Measurements from ENCODE around the gene C1QTNF9B.
A peak's percentile ranks its signal among the peaks of the same experiment; 100 is the strongest.
"Not testable (repeated sequence)": the region's sequence is repeated elsewhere in the genome, so short reads cannot be mapped to it uniquely, and the experiment has no call there.

Gene C1QTNF9B

DNA sequence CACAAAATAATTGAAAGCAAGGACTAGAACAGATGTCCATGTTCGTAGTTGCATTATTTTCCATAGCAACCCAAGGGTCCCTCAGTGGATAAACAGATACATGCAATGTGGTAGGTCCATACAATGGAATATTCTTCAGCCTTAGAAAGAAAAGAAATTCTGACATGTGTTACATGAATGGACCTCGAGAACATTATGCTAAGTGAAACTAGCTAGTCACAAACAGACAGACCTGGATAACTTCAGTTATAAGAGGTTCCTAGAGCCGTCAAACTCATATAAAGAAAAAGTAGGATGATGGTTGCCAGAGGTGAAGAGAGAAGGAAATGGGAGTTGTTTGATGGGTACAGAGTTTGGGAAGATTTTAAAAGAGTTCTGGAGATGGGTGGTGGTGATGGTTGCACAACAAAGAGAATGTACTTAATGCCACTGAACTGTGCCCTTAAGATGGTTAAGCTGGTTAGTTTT is at the start of gene C1QTNF9B:
TSS of gene C1QTNF9B (minus strand) at position 51 of the 468 bp plus-strand sequence.
- DNase-seq: not testable (repeated sequence)

DNA sequence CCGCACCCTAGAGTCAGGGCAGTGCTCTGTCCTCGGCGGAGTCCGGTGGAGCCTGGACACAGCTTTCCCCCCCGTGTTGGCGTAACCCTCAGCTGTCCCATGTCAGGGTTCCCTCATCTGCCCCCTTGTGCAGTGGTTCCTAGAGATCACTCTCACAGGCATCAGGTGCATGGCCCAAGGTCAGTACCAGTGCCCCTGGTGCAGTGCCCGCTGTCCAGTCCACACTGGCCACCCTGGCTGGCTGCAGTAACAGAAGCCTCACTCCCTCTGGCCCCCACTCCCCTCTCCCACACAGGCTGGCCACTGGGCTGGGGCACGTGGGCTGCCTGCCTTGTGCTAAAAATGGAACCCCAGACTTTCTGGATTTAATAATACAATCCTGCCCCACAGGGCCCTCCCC is 49.6 kb upstream of the C1QTNF9B start:
- no peak for DNase-seq

DNA sequence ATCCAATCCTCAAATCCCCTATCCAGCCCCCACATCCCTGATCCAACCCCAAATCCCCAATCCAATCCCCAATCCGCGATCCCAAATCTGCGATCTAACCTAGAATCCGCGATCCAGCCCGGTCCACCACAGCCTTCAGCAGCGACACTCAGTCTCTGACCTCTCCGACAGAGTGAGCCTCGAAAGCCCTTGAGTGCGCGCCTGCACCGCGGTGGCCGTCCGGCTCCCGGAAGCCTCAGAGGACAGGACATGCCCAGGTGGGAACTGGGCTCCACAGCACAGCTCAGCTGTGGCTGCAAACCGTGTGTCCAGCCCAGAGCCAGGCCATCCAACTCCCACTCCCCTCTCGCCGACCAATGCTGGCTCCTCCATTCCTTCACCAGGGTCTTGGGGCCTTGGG is 48.8 kb upstream of the C1QTNF9B start:
- no peak for DNase-seq

DNA sequence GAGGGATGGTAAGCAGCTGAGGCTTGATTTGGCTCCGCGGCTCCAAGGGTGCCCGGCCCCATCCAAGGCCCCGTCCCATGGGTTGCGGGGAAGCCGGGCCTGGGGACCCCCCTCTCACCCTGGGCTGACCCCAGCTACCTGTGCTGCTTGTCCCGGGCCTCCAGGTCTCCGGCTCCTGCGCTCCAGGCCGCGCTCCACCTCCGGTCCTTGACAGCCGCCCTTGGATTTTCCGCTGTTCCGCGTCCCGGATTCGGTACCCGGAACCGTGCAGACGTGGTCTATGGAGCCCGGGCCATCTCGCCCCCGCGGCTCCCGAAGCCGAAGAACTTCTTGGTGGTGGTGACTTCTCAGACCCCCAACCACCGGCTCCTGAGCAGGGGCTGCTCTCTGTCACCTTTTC is 48.3 kb upstream of the C1QTNF9B start:
- no peak for DNase-seq

DNA sequence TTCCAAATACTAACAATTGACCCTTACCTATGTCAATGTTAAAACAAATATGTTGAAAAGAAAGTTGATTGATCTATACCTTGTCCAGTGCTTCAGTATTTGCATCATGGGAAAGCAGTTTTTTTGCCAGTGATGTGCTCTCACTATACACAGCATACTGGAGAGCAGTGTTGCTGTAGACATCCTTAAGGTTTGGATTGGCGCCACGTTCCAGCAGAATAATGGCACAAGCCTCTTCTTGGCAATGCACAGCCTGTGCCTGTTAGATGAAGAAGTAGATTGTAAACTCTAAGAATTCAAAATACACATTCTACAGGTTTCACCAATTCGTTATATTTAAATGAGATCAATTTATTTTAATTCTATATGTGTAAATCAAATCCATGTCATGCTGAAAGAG is 43.9 kb upstream of the C1QTNF9B start:
- no peak for DNase-seq

DNA sequence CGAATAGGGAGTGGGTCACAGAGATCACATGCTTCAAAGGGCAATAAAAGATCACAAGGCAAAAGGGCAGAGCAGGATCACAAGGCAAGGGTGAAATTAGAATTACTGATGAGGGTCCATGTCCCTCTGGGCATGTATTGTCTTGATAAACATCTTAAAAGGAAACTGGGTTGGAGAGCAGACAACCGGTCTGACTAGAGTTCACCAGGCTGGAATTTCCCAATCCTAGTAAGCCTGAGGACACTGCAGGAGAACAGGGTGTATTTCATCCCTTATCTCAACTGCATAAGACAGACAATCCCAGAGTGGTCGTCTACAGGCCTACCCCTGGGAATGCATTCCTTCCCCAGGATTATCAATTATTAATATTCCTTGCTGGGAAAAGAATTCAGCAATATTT is 42.4 kb upstream of the C1QTNF9B start:
- DNase-seq: not testable (repeated sequence)

DNA sequence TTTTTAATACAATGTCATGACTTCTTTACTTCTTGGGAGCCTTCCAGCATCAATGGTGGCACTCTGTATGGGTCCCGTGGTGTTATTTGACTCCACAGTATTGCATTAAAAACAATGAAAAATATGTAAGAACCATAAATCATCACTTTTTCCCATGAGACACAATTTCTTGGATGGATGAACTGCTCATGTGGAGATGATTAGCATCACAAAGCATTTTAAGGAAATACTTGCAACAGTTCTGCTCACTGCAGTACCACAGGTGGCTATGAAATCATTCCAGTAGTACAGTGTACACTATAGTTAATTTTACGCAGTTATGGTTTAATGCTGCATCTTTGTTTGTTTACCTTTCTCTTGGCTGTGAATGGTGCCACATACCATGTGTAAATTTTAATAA is 37.2 kb upstream of the C1QTNF9B start:
- DNase-seq: no peak

DNA sequence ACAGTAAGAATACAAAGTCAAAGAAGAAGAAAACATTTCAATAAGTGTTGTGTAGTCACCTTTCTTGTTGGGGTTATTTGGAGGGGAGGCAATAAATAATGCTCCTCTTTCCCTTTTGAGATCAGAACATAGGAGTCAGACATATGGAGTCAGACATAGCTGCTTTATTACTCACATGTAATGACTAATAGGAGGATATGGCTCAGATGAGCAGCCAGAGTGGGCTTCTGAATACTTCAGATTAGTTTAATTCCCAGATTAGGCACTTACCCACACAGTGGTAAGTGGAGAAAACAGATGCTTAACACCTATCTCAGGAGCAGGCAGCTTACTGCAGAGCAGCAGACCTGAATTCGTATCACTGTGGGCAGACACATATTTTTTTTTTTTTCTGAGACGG is 31.7 kb upstream of the C1QTNF9B start:
- DNase-seq: peak; percentile 99

DNA sequence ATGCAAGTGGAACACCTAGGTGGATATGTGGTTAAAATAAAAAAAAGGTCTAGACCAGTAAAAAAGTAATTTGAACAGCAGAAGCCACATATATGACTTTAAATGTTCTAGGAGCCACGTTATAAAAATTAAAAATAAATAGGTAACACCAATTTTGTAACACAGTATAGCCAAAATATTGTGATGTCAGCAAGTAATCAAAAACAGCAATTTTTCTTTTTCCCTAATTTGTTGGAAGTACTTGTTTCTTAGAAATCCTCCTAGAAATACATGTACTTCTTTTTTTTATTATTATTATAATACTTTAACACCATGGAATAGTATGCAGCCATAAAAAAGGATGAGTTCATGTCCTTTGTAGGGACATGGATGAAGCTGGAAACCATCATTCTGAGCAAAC is 25.7 kb upstream of the C1QTNF9B start:
- no peak for DNase-seq

DNA sequence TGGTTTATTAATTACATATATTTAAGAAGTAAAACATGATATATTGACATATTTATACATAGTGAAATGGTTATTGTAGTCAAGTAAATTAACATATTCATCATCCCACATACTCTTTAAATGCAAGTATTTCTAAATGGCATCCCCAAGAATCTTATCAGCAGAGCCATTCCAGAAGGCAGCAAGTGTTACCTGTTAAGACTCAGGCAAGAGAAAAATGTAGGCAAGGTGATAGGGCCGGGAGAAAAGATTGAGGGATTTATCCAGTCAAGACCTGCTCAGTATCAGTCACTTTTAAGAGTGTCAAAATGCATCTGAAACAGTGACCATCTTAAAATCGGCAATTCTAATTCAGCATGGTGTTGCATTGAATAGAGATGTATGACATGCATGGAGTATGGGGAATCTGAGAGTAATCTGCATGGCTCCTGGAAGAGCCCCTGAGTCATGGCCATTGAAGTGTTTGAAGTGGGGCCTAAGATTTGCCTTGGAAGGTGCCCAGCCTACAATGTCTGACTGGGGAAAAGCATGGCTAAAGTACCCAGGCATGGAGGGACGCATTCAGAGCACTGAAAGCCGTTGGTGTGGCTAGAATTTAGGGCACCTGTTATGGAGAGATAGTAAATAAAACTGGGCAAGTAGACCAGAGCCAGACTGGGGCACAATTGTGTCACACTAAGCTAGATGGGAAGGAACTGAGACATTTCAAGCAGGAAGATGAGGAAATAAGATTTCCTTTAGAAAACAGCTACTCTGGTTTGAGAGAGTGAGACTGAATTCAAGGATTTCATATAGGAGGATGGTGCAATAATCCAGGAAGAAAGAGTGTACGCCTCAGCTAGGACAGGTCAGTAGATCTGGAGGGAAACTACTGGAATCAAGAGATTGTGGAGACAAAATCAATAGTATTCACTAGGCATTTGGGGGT is 25.0 kb upstream of the C1QTNF9B start:
- no peak for DNase-seq

DNA sequence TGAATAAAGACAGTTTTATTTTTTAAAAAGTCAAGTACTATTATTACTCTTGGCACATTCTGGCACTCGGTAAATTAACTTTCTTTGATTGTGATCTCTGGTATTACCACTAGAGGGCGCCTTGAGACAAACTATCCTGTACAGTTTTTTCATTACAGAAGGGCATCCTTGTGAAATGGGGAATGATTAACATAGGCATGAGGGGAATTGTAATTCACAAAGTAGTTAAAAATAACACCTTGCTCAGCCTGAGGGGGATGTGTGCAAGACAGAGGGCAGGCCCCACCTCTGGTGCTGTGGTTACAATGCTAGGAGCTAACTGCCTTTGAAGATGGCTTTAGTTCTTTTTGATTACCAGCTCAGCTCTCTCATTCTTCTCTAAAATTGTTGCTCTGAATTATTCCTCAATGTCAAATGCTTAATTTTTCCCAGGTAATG is 24.2 kb upstream of the C1QTNF9B start:
- peak; percentile 43 for DNase-seq

DNA sequence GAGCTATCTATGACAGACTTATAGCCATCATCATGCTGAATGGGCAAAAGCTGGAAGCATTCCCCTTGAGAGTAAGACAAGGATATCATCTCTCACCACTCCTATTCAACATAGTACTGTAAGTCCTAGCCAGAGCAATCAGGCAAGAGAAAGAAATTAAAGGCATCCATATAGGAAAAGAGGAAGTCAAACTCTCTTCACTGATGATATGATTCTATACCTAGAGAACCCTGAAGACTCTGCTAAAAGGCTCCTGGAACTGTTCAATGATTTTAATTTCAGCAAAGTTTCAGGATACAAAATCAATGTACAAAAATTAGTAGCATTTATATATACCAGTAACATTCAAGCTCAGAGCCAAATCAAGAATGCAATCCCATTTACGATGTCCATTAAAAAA is 21.7 kb upstream of the C1QTNF9B start:
- no peak for DNase-seq

DNA sequence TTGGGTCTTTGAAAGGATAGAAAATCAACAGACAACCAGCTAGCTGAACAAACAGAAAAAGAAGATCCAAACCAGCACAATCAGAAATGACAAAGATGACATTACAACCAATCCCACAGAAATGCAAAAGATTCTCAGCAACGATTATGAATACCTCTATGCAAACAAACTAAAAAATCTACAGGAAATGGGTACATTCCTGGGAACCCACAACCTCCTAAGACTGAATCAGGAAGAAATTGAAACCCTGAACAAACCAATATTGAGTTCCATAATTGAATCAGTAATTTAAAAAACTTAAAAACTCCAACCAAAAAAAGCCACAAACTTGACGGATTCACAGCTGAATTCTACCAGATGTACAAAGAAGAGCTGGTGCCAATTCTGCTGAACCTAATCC is 20.9 kb upstream of the C1QTNF9B start:
- no peak for DNase-seq

DNA sequence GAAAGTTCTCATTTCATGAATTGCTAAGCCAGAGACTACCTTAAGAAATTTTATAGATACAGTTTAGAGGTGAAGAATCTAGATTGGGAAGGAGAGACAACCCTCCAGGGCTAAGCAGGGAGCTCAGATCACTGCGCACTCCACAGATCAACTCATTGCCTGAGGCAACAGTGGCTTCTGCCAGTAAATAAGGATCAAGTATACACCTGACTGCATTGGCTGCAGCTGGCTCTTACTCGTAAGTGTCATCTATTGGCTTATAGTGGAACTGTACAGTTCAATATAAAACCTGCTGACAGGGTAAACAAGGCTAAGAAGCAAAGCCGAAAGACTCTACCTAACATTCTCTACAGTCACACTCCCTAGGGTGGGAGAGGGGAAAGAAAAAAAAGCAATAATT is 18.0 kb upstream of the C1QTNF9B start:
- no peak for DNase-seq

DNA sequence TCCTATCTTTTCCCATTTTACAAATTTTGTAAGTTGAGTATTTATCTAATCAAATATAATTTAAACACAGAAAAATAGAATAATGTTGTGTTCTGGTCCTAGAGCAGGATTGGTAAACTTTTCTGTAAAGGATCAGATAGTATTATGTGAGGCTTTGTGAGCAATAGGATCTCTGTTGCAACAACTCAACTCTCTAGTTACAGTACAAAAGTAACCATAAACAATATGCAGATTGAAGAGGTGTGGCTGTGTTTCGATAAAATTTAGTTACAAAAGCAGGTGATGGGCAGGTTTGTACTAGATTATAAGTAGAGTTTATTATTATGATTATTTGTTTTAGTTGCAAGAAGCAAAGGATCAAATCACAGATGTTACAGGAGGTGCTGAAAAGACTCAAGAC is 15.2 kb upstream of the C1QTNF9B start:
- no peak for DNase-seq

DNA sequence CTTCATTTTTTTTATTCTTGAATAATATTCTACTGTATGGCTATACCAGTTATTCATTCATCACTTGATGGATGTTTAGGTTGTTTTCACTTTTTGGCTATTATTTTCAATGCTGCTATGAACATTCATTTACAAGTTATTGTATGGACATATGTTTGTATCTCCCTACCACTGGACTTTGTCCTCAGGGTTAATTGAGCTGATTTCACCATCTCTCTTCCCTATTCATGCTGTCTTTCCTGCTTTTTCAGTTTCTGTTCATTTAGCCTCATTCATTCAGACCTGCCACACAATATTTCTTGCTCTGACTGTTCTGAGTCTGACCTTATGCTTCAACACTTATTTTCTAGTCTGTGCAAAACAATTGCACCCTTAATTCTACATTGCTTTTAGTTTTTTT is 12.3 kb upstream of the C1QTNF9B start:
- DNase-seq: no peak

DNA sequence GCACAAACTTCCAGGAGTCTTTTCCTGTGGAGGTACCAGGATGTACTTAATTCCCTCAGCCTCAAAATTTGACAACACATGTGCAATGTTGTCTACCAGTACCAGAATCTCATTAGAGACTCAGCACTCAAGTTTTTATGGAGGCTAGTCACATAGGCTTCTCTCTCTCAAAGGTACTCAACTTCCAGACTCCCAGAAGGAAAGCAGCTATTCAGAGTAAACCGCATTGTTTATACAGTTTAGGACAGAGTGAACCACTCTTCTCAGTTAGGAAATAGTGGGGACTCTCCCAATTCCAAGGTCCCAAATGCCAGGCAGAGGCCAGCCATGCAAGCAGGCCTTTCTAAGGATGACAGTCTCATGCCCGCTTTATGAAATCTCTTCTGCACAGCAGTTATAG is 8.5 kb upstream of the C1QTNF9B start:
- DNase-seq: no peak

DNA sequence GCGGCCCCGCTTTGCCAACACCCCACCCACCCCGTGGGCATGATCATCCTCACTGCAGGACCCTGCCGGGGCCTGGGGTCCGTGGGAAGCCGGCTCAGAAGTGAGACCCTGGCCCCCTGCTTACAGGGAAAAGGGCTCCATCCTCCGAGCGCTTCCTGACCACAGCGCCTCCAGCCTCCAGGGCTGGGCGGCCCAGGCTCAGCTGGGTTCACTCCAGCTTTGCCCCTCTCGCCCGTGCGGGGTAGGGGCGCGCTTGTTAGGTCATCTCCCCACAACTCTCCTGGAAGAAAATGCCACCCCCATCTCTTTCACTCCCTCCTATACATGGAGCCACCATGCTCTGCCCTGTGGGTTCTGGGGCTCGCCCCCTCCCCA is 6.6 kb upstream of the C1QTNF9B start:
- DNase-seq: no peak

DNA sequence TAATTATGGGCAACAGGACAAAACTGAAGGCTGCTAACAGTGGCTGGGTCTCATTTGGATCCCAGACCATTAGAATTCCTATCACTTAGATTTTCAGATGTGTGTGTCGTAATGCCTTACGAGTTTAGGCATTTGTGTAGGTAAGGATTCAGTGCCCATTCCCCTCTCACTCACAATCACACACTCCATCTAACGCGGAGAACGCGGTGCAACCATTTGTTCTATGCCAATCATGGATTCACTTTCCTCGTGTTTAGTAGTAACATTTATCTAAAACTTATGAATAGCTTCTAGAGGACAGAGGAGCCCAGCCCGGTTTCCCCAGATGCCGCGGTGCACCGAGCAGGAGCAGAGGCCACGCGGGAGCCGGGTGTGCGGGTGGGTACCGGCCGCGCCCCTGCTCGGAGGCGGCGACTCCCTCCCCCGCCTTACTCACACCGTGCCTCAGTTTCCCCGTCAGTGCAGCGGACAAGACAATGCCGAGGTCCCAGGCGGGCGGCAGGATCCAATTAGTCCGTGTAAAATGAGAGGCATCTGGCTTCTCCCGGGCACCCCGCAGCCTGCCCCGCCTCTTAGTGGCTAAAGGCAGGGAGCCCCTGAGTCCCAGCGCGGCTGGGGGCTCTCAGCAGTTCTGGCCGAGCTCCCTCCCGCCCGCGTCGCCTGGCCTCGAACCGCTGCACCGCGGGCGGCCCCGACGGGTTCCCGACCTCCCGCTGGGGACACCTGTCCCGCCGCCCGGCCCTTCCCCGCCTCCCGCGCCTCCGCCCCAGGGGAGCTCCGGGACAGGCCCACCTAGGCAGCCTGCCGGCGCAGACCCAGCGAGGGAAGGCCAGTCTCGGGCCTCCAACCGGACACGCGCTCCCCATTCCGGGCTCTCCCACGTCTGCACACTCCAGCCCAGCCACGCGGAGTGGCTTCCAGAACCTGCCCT is 5.9 kb upstream of the C1QTNF9B start:
- DNase-seq: no peak

DNA sequence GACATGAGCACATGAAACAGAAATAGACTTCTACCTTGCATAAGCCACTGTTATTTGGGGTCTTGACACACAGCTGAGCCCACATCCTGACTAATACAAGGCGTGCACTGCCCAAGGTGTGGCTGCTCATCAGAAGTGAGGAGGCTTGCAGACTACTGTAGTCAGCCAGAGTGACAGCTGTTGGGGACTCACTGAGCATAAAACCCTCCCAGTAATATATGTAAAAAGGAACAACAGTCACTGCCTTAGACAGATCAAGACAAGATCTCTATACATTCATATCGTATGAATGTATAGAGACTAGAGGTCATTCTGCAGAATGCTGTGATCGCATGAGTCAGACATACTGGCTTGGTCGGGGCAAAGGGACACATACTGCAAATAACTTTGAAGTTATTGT is 4.1 kb upstream of the C1QTNF9B start:
- DNase-seq: no peak

DNA sequence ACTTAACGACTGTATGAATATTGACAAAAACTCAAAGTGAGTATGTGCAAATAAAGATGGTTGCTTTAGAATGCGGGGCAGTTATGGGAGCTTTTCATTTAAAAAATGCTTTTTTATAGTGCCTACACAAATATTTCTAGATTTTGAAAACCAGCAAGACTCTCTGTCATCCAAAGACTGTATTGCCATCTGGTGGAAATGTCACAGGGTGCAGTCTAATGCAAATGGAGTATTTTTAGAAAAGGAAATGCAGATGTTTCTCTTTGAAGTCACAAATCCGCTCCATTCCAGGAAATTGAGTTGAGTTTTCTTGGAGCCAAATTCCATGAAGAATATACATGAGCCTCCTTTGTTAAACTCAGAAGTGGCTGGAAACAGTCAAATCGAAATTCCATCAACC is 2.3 kb upstream of the C1QTNF9B start:
- DNase-seq: no peak

DNA sequence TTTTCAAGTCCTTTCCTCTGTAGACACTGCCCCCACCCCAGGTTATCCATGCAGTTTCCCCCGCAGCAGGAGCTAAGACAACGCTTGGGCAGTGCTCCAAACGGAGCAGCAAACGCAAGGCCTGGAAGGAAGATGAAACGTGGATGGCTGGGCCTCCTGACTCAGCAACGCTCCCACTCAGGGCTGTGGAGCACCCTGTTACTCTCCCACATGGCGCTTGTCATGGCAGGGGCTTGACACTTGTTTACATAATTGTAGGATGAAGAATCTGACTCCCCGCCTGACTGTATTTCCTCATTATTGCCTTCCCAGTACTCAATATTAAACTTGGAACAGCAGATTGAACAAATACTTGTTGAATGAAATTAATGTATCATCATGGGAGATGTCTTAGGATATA is 799 bp upstream of the C1QTNF9B start:
- DNase-seq: no peak

DNA sequence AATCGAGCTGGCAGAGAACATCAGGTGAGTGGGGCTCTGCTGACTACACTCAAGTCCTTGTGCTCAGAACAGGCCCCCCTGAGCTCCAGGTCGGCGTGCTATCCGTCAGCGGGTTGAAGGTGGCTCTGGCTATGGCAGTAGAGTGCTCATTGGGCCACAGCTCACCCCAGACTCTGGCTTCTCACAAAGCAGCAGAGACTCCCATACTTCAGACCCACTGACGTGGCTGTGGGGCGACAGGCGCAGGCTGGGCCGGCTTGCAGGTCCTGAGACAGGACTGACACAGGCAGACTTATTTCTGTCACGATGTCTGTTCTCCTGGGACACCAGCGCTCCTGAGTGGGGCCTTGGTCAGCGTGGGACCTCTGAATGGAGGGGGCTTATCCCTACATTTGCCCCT is 2.6 kb downstream of the C1QTNF9B start:
- not testable (repeated sequence) for DNase-seq

DNA sequence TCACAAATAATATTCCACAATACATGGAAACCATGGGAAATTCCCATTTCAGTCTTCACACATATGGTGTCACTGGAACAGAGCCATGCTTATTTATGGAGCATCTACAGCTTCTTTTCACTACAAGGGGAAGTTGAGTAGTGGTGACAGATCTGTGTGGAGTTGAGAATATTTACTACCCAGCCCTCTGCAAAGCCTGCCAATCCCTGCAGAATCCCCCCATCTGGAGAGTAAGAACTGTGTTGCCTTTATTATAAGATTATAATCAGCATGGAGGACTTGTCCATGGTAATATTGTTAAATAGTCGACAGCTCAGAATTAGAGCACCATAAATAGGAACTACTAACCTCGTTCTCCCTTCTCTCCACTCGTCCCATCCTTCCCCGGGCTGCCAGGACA is 3.5 kb downstream of the C1QTNF9B start:
- DNase-seq: not testable (repeated sequence)
